Measurements from ENCODE around the gene RINT1. TPM values are rescaled to one million over a fixed set of nuclear protein-coding genes. Genes with fewer than 3 reads are reported as not detected.

Gene RINT1
- polyA plus RNA-seq, 1 of the 3 experiments (the other 2 are of a cell fraction) = 13.1 TPM

DNA sequence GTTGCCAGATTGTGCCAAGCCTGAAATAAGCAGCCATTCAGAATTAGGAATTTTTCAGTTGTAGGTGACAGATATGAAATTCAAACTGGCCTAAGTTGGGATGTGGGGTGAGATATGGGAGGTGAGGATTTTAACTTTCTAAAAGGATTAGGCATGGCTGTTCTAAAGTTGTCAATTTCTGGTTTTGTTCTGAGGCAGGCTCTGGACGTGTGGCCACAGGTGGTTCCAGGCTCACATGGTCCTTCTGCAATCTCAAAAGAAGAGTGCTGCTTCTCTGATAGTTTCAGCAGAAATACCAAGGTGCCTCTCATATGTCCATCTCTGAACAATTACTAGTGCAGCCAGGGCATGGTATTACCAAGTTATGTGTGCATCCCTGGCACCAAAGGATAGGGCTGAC, 27.9 kb downstream of the RINT1 start:
- H4K20me1 ChIP-seq (ENCODE audit: insufficient read depth) = no peaks in the 10 kb centered on the region
- 100% methylated on average over 1 of the region's 1 CpG for WGBS (ENCODE audit: low lambda C conversion rate)

More for the DNA sequence above, 27.9 kb downstream of the RINT1 start:
- TF ChIP-seq TAF1 (IDR thresholded peaks at IDR 0.05; ENCODE audit: borderline replicate concordance, low read depth, low read length) (no peak), CTCF (IDR thresholded peaks at IDR 0.05) (no peak)
- TF ChIP-seq, protein P1, sequence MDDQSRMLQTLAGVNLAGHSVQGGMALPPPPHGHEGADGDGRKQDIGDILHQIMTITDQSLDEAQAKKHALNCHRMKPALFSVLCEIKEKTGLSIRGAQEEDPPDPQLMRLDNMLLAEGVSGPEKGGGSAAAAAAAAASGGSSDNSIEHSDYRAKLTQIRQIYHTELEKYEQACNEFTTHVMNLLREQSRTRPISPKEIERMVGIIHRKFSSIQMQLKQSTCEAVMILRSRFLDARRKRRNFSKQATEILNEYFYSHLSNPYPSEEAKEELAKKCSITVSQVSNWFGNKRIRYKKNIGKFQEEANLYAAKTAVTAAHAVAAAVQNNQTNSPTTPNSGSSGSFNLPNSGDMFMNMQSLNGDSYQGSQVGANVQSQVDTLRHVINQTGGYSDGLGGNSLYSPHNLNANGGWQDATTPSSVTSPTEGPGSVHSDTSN (IDR thresholded peaks at IDR 0.05) = no peak
- TF ChIP-seq, protein P2, sequence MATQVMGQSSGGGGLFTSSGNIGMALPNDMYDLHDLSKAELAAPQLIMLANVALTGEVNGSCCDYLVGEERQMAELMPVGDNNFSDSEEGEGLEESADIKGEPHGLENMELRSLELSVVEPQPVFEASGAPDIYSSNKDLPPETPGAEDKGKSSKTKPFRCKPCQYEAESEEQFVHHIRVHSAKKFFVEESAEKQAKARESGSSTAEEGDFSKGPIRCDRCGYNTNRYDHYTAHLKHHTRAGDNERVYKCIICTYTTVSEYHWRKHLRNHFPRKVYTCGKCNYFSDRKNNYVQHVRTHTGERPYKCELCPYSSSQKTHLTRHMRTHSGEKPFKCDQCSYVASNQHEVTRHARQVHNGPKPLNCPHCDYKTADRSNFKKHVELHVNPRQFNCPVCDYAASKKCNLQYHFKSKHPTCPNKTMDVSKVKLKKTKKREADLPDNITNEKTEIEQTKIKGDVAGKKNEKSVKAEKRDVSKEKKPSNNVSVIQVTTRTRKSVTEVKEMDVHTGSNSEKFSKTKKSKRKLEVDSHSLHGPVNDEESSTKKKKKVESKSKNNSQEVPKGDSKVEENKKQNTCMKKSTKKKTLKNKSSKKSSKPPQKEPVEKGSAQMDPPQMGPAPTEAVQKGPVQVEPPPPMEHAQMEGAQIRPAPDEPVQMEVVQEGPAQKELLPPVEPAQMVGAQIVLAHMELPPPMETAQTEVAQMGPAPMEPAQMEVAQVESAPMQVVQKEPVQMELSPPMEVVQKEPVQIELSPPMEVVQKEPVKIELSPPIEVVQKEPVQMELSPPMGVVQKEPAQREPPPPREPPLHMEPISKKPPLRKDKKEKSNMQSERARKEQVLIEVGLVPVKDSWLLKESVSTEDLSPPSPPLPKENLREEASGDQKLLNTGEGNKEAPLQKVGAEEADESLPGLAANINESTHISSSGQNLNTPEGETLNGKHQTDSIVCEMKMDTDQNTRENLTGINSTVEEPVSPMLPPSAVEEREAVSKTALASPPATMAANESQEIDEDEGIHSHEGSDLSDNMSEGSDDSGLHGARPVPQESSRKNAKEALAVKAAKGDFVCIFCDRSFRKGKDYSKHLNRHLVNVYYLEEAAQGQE (IDR thresholded peaks at IDR 0.05; ENCODE audit: low read depth, low read length) = no peak
- H3K9ac ChIP-seq = no peak overlapping the region
- ChIA-PET POLR2A (no interaction called here), CTCF (no interaction called here)
- peaks cover 46 to 83% of the 10 kb centered on the region in 2 experiments for H3K36me3 ChIP-seq (replicated peaks in 1 of 2; ENCODE audit: control insufficient read depth in 1 of 2, insufficient read depth in 2 of 2, low read length in 1 of 2)
- no peaks in the 10 kb centered on the region for H3K9me3 ChIP-seq
- H3K27me3 ChIP-seq (ENCODE audit: insufficient read depth) = no peaks in the 10 kb centered on the region
- no peak overlapping the region for H3K27ac ChIP-seq (ENCODE audit: low read depth in 2 of 2, low read length in 1 of 2)
- no peaks in the 10 kb centered on the region for H3K4me1 ChIP-seq (ENCODE audit: control insufficient read depth in 1 of 2, insufficient read depth in 2 of 2, low read depth in 1 of 2, low read length in 1 of 2)
- DNase-seq = no peak
- H3K79me2 ChIP-seq (ENCODE audit: insufficient read depth) = no peaks in the 10 kb centered on the region
- no peaks in the 10 kb centered on the region for H3K9me2 ChIP-seq
- no peak overlapping the region for H2AFZ ChIP-seq (ENCODE audit: low read depth)
- peaks cover 6% of the 10 kb centered on the region for H3F3A ChIP-seq (replicated peaks; ENCODE audit: insufficient read depth)
- no peak overlapping the region for H3K4me3 ChIP-seq (ENCODE audit: low read depth in 2 of 2, low read length in 1 of 2)
- H3K4me2 ChIP-seq = no peak overlapping the region
